GM19452 (cell line): ENCODE measurements around the gene TTC38.
"Not testable (repeated sequence)": the region's sequence is repeated elsewhere in the genome, so short reads cannot be mapped to it uniquely, and the experiment has no call there.

Experiments
- ATAC-seq: cut with Tn5 transposase; IDR thresholded peaks from one replicate; pipeline ENCODE4 v1.9.1; 2021; ENCODE audit not compliant: unreplicated experiment

TTC38 gene

DNA sequence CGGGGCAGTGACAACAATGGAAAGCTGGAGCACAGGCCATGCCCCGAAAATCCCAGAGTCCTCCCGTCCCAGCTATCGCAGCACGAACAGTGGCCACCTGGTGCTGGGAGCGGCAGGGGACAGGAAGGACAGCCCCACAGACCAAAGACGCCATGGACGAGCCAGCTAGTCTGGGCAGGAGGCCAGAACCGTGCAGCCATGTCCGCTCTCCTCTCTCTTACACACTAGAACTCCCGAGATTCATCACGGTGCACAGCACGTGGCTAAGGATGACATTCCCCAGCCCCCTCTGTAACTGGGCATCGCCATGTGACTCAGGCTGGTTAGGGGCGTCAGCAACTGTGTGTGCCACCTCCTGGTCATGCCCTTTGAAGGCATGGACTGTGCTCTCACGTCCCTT is 22.3 kb upstream of the TTC38 start:
- ATAC-seq, result no peak

DNA sequence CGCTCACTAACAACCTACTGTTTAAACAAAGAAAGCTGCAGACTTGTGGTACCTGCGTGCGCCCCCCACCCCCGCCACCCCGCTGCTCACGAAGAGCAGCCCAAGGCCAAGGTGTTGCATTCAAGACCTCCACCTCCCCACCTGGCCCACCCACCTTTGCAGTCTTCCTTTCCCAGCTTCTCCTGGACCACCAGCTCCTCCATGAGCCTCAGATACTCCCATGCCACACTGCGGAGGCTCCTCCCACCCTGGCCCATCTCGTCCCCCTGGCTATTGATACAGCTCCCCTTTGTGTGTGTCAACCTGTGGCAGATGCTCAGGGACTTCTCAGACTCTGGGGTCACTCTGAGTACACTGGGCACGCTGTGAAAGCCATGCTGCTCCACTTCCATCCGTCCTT is 21.6 kb upstream of the TTC38 start:
- ATAC-seq, result no peak

GRCh38 chr22:46247443-46247975 is 20.3 kb upstream of the TTC38 start:
- ATAC-seq, result no peak

DNA sequence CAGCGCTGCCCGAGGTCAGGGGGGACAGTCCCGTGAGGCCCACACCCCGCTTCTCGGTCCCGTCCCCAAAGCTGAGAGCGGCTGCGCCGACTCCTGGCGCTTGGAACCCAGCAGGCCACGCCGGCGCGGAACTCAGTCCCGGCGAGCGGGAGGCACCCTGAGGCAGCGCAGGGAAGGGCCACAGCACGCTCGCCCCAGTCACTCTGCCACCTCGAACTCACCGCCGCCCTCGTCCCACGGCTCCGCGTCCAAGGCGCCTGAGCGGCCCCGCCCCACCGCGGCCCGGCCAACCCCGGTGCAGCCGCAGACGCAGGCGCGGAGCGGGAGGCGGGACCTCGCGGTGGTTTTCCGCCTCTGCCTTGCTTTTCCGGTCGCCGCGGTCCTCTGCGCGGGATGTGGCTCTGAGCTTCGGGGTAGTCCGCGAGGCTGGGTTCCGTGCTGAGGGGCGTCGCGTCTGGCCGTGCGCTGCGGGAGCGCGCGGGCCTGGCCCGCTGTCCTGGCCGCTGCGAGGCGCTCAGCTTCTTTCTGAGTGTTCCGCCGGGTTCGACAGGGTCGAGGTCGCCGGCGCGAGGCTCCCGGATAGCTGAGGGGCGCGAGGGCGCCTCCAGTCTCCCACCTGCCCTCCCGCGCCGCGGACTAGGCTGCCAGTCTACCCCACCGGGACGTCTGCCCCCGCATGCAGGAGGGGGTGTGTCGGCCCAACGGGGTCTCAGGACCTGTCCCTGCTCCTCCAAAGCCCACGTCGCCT is 17.6 kb upstream of the TTC38 start, which contains the start of gene CDPF1:
Gene CDPF1, minus strand, starts transcription at position 259 of the 748 bp plus-strand sequence. CDS start 2,009 bp downstream, outside the sequence.
- peak; percentile 87 for ATAC-seq

GRCh38 chr22:46250783-46251125 is 17.1 kb upstream of the TTC38 start:
- no peak for ATAC-seq

- no peak for ATAC-seq
These were observed 16.5 kb upstream of the TTC38 start for GRCh38 chr22:46251266-46251665.

DNA sequence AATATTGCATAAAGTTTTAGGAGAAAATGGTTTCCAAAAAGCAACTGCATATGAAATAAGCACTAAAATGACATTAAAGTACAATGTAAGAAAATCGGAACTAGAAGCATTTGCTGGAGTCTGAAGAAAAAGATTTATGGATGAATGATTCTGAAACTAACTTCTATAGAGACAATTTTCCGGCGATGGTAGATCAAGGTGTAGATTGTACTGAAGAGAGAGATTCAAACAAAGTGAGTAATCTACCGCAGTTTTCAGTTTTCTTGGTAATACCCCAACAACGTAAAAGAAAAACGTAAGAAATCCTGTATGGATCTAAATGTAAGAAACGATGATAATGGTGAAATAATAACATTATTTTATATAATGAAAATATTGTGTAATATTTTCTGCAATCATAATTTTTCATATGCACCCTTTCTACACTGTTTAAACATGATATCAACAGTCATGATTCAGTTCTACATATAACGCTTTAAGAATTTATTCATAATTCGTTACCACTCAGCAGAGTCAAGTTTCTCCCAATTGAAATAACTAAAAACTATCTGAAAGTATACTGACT is 15.9 kb upstream of the TTC38 start:
- ATAC-seq, result no peak

DNA sequence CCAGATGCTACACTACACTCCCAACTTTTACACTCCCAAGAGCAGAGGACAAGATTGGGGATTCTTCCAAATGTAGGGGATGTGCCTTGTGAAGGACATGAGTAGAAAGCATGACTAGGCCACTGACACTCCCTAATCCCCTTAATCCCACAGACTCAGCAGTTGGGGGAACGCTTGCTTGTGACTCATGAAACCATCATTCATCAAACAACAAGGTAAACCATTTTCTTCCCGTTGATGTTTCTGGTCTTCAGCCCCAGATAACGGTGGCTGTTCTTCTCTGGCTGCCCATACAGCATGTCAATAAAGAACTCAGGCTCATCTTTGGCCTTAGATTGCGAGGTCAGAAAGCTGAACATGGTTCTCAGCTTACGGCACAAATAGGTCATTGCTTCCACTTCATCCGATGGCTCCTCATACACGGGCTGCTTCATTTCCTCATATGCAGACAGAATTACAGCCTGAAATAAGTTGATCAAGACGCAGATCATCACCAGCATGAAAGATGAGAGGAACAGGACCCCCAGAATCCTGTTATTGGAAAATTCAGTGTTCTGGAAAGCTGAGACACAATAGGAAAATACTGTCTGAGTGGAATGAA is 11.3 kb upstream of the TTC38 start:
- ATAC-seq, result no peak

DNA sequence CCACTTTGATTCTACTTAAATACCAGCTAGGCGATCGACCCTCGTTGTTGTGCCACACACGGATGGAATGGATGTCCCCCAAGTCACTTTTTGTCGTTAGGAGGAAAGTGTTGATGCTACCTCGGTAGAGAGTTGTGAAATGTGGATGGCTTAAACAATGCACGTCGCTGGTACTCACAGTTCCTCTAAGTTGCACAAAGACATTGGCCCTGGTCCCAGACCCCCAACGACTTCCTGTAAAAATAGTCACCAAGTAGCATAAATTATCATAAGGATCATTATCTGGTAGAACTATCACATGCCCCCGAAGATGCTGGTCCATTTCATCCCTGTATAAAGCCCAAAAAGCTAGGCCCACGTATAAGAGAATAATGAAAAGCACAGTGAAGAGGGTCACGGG is 8.4 kb upstream of the TTC38 start:
- no peak for ATAC-seq

GRCh38 chr22:46260038-46260437 is 7.8 kb upstream of the TTC38 start:
- no peak for ATAC-seq

DNA sequence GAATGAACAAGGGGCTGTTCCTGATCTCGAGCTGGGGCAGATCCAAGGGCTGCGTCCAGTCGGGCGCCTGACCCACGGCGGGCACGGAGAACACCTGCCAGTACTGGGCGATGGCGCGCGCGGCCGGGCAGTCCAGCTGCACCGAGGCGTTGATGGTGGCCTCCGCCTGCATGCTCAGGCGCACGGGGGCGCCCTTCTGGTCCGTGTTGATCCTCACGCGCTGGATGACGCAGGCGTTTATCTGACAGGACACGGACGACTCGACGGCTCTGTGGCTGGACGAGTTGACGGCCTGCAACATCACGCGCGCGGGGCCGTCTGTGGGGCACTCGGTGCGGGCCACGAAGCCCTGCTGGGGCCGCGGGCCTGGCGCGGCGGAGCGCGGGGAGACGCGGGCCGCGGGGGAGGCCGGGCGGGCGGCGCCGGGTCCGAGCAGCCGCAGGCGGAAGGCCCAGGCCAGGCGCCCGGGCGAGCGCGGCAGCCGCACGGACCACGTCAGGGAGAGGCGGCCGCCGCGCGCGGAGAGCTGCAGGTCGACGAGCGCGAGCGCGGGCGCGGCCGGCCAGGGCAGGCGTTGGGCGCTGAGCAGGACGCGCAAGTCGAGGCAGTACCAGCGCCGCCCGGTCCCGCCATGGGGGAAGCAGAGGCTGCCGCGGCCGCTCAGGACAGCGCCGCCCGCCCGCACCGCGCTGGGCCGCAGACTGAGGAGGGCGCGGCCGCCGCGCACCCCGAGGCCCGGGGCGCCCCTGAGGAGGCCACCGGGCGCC is 5.2 kb upstream of the TTC38 start:
- no peak for ATAC-seq

DNA sequence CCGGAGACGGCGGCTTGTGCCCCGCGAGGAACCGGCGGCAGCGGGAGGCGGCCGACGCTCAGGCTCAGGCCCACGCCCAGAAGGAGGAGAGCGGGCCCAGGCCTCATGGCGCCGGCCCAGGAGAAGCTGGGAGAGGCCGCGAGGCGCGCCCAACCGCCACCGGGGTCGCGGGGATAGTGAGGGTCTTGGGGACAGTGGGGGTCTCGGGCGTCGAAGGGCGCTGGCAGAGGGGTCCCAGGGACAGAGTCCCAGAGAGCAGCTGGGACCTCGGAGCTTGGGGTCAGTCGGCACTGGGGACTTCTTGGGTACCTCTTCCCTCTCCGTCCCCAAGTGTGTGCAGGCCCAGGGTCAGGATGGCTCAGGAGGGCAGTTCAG is 4.6 kb upstream of the TTC38 start, which contains the start of gene PKDREJ:
Gene PKDREJ, minus strand, starts transcription at position 128 of the 375 bp plus-strand sequence. Its CDS starts 21 bp downstream, at position 107.
- ATAC-seq, result no peak

GRCh38 chr22:46264520-46264919 is 3.3 kb upstream of the TTC38 start:
- ATAC-seq, result not testable (repeated sequence)

- ATAC-seq, result not testable (repeated sequence)
These were observed 2.2 kb upstream of the TTC38 start for GRCh38 chr22:46265627-46266026.

DNA sequence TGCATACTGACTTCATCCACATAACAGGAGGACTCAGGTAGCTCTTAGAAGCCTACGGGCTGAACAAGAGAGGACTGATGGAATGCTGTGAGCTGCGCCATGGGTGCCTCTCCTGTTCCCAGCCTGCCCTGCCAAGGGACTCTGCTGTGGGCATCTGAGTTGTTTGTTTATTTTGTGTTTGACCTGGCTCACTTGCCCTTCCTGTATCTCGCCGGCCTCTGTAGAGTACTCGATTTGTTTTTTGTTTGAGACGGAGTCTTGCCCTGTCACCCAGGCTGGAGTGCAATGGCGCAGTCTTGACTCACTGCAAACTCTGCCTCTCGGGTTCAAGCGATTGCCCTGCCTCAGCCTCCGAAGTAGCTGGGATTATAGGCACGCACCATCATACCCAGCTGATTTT is 1.8 kb downstream of the TTC38 start:
- no peak for ATAC-seq

DNA sequence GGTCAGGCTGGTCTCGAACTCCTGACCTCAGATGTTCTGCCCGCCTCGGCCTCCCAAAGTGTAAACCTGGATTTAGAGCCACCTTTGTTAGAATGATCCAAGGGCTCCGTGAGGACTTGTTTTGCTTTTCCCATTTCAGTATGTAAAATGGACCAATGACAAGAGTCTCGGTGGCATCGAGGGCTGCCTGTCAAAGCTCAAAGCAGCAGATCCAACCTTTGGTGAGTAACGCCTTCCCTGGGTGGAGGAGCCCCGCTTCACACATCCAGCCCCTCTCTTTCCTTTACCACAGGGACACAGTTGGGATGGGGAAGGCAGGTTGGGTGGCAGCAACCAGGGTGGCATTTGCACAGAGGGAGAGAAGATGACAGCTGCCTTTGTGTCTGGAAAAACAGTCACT is 4.4 kb downstream of the TTC38 start:
- ATAC-seq, result no peak

DNA sequence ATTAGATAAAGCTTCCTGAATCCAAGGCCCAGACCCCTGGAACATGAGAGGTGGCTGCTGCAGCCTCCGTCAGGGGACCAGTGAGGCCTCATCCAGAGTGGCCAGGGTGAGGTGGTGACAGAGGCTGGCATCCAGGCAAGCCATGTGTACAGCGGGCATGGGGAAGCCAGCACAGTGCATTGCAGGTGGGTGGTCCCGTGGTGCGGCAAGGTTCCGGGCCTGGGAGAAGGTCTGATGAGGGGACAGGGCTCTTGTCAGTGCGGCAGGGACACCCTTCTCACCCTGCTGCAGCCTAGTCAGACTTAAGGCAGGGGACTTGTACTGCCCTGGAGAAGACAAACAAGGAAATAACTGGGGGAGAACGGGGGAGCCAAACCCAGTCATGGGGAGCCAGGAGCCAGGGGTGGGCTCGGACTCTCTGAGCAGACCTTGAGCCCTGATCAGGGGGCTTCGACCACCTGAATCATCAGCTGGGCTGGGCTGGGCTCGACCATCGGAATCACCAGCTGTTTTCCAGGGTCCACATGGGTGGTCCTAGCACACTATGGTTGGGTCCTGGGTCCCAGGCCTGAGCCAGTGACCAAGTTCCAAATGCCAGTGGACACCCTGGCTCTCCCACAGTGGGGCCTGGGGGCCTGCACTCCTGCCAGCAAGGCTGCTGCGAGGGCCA is 5.1 kb downstream of the TTC38 start:
- no peak for ATAC-seq

DNA sequence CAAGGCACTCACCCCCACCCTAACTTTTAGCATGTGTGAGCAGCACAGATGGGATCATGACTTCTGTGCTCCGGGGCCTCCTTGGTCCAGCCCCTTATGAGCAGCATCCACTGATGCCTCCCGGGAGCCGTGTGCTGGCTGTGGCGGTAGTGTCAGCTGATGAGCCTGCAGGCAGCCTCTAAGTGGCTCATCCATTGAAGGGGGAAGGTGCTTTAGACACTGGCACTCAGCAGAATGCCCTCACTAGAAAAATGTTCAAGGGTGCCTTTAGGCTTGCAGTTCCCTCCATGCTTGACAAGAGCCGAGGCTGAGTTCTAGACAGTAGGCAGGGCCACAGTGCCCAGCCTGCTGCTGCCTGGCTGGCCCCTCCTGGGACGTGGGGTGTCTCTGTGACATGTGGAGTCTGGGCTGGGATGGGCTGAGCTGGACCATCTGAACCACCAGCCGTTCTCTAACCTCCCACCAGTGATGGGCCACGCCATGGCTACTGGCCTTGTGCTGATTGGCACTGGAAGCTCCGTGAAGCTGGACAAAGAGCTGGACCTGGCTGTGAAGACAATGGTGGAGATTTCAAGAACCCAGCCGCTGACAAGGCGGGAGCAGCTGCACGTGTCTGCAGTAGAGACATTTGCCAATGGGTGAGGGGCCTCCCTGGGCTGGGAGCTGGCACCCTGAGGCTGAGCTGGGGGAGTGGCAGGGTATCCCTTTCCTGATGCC is 5.8 kb downstream of the TTC38 start:
- ATAC-seq, result no peak

GRCh38 chr22:46274381-46274780 is 6.6 kb downstream of the TTC38 start:
- no peak for ATAC-seq

DNA sequence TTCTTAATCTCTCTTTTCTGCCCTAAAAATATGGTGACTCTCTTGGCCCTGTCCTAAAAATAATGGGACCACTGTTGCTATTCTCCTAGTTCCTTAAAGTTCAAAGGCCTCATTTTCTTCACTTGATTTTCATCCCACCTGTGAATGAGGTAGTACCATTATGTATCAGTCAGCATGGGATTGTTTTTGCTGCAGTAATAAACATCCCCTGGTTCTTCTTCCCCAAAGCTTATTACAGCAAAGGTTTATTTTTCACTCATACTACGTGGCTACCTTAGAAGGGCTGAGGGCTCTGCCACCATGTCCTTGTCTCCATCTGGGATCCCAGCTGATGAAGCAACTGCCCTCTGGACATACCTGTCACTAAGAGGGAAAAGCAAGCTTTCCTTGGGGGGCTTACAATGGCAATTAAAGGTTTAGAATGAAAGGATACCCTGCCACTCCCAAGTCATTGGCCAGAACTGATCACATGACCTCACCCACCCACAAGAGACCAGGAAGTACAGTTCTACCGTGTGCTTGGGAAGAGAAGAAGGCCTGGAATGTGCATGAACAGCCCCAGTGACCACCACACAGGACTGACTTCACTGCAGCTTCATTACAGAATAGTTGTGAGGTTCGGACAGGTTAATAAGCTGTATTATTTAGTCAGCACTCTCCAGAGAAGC is 7.8 kb downstream of the TTC38 start:
- no peak for ATAC-seq
